Limb (tissue), 2 donors: Measurements from ENCODE around the gene KCNF1.

Source experiments
- DNase-seq, 2 donors: peaks; one replicate each; pipeline ENCODE4 v3.0.0-alpha.2; 2016; ENCODE audit errors: extremely low spot score in 2 of 2

Gene KCNF1, protein sequence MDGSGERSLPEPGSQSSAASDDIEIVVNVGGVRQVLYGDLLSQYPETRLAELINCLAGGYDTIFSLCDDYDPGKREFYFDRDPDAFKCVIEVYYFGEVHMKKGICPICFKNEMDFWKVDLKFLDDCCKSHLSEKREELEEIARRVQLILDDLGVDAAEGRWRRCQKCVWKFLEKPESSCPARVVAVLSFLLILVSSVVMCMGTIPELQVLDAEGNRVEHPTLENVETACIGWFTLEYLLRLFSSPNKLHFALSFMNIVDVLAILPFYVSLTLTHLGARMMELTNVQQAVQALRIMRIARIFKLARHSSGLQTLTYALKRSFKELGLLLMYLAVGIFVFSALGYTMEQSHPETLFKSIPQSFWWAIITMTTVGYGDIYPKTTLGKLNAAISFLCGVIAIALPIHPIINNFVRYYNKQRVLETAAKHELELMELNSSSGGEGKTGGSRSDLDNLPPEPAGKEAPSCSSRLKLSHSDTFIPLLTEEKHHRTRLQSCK

DNA sequence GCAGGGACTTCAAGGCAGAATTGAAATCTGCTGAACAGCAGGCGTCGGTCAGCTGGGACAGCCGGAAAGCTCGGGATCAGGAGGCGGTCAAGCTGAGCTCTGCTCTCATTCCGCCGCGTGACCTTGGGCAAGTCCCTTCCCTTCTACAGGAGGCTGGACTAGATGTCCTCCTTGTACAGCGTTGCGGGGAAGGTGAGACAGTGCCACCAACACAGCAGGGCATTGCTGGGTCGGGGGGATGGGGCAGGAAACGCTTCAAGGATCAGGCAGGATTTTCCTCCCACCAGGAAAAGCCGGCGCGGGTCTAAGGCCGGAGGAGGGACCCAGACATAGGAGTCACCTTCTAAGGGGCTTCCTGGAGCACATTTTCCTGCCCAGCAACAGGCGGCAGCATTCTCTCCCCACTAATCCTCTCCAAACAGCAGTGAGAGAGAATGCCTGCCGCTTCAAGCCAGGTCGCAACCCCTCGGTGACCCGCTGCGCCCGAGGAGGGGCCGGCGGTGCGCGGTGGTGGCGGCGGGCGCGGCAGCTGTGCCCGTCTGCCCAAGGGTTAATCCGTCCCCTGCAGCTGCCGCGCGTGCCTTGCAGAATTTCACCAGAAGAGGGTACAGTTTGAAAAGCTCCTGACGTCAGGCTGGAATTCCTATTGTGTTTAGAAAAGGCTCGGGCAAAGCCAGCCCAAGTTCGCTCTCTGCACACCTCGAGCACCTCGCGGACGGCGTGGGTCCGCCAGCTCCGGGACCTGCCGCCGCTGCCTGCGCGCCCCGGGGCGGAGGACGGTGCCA lies at the start of gene KCNF1:
TSS of gene KCNF1 (plus strand) at position 644 of the 785 bp plus-strand sequence. CDS start 493 bp downstream, outside the sequence.
- DNase-seq, result peak; percentile 77 to 79

DNA sequence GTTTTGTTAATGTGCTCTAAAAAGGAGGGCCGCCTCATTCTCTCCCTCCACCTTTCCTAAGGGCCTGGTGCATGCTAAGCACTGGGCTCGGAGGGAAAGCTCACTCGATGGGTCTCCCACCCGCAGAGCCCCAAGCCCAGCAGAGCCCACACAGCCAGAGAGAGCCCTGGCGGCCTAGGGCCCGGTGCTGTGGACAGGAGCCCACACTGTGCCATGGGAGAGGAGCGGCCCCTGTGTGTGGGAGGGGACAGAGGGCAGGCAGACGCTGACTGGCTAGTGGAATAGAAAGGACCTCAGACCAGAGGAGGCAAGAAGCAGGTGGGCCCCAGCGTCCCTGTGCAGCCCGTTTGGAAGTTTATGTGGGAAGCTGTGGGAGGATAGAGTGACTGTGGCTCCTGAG lies 49.4 kb upstream of the KCNF1 start:
- no peak for DNase-seq

DNA sequence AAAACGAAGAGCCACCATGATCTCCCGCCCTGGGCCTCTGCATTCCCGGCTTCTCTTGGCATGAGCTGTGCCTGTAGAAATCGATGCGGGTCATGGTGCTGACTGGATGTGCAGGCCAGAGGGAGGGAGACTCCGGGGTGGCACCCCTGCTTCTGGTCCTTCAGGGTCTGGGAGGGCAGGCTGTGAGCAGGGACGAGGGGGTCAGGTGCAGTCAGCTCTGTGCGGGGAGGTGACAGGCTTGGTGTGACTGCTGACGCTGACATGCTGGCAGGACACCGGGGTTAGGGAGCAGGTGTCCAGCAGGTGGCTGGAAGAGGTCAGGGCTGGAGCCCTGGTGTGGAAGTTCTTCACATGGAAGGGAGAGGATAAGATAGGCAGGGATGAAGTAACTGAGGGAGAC lies 48.7 kb upstream of the KCNF1 start:
- DNase-seq, result no peak

DNA sequence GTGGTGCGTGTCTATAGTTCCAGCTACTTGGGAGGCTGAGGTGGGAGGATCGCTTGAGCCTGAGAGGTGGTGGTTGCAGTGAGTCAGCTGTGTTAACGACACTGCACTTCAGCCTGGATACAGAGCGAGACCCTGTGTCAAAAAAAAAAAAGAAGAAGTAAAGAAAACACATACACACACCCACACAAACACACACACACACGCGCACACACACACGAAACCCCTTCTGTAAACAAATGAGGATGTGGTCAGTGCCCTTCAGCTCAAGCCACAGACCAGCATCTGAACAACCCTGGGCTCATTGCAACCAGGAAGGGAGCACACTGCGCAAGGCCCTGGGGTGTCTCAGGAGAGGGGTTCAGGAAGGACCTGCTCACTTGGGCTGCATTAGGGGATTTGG lies 47.9 kb upstream of the KCNF1 start:
- no peak for DNase-seq

DNA sequence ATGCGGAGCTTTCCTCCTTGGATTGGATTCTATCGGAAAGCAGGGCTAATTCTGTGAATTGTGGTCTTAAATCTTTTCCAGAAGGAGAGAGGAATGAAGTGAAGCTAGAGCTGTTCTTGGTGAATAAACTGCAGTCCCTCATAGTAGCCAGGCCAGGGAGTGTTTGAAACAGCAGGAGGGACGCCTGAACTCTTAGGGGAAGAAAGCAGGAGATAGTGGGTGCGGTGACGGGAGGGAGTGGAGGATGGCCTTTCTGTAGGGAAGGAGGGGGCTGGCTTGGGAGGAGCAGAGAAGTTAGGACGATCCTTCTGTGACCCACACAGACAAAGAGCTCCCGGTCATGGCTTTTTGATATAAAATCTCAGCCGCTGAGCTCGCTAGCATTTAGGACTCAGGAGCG lies 47.5 kb upstream of the KCNF1 start:
- DNase-seq, result no peak

DNA sequence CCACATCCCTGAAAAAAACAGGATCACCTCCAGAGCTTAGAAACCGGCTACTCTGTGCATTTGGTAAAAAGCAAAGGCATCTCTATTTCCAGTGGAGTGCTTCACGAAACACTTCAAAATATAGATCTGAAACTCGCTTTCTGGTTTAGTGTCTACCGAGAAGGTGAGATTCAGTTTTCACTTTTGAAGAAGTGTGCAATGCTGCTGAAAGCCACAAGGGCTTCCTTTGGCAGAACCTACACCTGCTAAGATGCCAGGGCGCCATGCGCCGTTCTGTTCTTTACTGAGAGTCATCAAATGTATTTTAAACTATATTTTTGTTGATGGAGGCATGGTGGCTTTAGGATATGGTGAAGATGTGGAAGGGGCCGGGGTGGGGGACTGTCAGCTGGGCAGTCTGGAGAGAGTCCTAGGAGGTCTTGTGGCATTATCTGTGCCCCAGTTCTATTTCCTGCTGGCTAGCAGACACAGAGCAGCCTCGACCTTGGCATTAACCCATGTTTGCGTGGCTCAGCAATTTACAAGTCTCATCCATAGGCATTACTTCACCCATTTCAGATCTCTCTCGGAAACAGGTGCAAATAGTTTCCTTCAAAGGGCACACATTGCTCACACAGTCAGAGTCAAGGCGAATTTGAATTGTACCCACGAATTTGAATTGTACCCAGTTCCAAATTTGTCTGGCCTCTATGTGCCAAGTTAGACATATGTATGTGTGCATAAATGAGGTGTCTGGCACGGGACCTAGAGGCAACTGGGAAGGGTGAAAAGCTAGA lies 46.7 kb upstream of the KCNF1 start:
- no peak for DNase-seq

DNA sequence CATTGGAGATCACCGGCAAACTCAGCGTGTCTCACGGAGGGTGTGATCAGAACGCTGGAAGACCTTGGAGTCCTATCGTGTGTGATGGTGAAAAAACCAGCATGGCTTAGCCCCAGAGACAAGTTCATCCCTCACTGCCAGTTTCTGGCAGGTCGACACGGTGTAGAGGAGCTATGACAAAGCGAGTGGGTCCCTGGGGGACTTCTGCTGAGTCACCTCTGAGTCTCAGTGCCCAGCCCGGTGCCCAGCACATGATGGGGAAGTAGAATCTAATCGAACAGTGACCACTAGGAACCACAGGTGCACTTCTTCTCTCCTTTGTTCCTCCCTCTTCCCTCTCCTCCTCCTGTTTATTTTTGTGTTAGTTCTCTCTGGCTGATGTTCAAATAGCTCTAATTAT lies 45.9 kb upstream of the KCNF1 start:
- DNase-seq, result no peak

DNA sequence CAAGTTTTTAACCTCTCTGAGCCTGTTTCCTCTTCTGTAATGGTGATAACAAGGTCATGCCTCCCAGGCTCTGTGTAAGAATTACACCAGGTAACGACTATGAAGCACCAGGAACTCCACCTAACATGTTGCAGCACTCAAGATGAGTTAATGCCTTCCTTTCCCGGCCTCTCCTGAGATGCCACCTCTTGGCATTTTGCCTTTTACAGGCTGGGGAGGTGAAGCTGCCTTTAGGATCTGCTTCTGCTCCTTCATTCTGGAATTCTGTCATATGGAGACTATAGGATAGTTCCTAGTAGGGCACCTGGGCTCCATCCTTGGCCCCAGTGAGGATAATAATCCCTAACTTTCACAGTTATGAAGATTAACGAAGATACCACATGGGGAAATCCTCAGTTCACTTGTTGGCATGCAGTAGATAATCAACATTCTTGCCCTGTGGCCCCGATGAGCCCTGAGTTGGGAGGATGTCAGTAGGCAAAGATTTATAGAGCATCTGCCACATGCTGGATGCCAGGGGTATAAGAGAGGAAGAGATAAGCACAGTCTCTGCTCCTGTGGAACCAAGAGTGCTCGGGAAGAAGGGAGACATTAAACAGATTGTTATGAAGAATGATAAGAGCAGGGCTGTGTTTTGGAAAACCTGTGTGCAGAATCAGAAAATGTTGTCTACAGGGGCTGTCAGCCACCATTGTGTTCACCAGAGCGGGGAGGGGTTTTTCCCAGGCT lies 43.9 kb upstream of the KCNF1 start:
- no peak for DNase-seq

DNA sequence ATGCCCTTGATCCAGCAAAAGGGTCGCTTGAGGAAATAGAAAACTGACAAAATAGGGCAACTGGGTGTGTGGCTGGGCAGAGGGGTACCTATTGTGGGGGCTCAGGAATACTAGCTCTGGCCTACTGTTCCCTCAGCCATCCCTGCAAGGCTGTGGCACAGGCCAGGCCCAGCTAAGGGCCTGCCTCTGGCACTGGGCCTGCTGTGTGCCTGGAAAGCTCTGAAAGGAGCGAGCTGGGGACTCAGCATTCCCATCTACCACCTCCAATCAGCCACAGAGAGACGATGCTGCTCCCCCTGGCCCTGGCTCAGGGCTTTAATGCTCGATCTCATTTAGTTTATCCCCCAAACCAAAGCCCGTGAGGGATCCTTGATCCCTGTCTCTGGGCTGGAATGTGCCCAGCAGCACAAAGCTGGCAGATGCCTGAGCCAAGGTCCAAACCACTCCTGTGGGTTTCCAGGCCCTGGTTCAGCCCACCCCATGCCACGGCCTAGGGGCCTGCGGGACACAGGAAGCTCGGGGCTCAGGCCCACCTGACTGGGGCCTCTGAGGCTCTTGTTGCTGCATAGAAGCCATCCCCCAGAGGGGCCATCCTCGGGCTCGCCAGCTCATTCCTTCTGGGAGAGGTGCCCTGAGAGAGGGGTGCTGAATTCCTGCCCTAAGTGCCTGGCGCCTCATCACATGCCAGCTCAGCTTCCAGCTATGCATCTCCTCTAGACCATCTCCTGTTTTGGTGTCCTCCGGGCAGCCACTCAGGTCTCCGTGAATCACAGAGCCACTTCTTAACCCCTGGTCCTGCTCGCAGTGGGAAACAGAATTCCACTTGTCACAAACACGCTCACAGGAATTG lies 43.0 kb upstream of the KCNF1 start:
- DNase-seq, result no peak

DNA sequence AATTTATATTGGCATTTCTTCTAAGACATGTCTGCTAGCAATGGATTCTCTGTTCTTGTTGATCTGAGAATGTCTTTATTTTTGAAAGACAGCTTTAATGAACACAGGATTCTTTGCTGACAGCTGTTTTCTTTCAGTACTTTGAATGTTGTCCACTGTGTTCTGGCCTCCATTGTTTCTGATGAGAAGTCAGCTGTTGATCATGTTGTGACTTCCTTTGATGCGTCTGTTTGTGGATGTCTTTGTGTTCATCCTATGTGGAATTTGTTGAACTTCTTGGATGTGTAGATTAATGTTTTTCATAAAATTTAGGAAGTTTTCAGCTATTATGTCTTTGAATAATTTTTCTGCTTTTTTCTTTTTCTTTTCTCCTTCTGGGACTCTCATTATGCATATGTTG lies 39.8 kb upstream of the KCNF1 start:
- DNase-seq, result no peak

DNA sequence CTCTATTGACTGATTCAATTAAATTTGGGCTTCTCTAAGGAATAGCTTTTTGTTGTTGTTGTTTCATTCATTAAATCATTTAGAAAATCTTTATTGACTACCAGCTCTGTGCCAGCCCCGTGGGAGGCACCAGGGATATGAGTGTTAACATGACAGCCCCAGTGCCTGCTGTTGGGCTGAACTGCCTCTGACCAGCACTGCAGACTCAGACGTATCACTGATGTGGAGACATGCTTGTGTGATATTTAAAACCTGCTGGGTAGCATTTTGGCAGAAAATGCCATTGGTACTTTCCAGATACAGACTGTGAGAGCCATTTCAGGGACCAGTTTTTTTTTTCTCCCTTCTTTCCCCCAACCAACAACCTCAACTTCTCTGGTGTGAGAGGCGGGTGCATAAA lies 38.6 kb upstream of the KCNF1 start:
- no peak for DNase-seq

DNA sequence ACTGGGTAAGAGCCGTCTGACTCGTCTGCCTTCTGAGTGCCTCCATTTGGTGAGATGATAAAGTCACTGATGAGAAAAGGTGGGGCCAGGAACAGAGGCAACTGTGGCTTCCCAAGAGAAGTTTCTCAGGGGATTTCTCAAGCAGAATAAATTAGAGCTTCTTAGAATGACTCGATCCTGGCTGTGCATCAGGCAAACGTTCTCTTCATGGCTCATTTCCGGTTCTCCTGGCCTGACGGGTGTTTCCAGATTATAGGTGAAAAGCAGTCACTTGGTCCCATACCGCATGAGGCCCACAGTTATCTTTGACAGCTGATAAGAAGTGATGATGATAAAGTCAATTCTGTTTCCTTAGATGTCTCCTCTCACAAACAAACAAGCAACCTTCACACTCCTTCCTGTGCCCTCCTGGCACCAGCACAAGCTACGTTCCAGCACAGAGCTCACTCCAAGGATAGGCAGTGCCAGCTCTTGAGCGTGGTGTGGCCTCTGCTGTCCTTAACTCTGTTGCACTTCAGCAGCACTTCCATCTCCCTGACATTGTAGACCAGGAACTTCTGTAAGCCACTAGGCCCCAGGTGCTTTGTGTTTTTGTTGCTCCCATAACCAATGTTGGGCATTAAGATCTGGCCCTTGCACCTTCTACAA lies 37.8 kb upstream of the KCNF1 start:
- no peak for DNase-seq

DNA sequence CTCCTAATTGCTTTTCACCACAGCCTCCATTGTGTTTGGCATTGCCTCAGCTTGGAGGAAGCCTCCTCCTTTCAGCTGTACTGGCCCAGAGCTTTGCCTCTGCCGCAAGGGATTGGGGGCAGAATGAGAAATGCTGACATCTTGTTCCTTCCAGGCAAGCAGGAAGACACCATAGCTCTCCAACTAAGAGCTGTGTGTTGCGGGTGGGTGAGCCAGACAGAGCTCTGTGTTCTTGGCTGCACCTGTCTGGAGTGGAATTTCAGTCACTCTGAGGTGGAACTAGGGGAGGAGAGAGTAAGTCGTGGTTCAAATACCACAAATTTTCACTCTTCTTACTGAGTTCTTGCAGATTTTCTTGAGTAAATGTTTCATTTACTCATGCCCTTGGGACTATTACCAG lies 36.6 kb upstream of the KCNF1 start:
- no peak for DNase-seq

DNA sequence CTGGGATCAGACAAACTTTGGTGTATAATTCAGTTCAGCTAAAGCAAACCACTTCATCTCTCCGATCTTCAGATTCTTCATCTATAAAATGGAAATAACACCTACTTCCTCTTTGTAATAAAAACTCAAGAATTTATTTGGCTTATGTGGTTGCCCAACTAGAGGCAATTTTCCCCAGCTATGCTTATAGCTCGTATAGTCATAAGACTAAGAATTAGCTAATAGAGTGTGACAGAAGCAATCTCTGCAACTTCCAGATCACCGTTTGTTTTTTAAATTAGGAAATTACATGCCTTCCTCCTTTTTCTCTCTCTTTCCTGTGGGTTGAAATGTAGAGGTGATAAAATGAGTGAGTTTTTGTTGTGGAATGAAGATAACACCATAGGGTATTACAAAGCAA lies 35.3 kb upstream of the KCNF1 start:
- no peak for DNase-seq

DNA sequence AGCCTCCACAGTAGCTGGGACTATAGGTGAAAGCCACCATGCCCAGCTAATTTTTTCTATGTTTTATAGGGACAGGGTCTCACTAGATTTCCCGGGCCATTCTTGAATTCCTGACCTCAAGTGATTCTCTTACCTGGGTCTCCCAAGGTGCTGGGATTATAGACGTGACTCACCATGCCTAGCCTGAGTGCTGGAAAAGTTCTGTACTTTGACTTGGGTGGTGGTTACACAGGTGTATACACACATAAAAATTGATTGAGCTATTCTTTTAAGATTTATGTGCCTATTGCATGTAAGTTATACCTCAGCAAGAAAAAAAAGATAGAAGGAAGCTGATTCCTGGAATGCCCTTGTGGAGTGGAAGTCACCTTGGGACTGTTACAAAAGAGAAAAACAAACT lies 34.8 kb upstream of the KCNF1 start:
- DNase-seq, result no peak

DNA sequence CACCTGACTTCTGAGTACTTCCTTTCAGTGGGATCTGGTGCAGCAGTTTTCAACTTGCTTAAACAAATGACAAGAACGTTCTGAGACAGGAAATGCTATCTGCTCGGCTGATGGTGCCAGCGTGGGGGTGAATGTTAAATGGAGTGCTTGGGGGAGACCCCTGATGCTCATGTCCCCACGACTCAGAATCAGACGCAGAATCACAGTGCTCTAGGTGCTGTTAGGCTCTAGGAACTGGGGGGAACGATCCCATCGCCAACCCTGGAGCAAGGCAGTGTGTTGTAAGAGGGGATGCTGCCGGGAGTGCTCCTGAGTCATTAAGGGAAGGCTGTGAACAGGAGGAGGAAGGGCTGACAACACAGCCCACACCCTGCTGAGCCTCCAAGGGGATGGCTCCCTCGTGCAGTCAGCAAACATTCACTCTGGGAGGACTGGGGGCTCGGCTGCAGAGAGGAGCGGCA lies 34.1 kb upstream of the KCNF1 start:
- DNase-seq, result no peak

DNA sequence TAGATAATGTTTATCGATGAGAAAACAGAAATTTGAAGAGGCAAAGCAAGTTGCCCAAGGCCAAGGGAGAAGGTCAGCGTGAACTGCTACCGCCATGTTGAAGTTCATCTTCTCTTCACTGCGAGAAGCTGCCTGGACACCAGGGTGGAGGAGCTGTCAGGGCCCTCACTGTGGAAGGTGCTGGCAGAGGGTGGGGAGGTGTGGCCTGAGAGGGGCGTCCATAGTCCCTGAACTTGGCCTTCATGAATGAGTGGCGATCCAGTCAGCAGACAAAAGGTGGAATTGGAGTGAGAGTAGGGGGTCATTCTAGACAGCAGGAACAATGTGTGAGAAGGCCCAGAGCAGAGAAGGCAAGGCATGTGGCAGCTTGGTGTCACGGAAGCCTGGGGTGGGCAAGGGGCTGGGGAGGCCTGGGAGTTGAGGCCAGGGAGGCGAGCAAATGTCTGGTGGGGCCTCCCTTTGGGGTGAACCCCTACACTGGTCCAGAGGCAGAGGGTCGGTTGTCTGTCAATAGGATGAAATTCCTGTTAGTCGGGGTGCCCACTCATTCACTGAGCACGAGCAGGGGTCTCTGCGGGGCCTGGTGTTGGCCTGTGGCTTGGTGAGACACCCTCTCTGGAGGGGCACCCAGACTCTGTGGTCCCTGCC lies 33.3 kb upstream of the KCNF1 start:
- DNase-seq, result no peak

DNA sequence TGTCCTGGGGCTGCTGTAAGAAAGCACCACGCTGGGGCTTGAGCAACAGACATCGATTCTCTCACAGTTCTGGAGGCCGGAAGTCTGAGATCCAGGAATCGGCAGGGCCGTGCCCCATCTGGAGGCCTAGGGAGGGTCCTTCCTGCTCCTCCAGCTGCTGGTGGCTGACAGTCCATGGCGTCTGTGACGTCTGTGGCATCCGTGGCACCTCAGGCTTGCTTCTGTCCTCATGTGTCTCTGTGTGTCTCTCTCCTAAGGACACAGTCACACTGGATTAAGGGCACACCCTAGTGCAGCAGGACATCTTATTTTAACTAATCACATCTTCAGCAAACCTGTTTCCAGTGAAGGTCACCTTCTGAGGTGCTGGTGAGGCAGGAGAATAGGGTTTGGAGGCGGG lies 32.6 kb upstream of the KCNF1 start:
- DNase-seq, result no peak
